Activated T-cell treated with anti-CD3 and anti-CD28 coated beads for 4 hours (primary cell): ENCODE measurements around the gene CISD1.

Experiments used
- DNase-seq: peaks from one replicate; pipeline ENCODE4 v3.0.0-alpha.2; 2020

The CISD1 gene

GRCh38 chr10:58316874-58317273 lies 47.9 kb downstream of the CISD1 start:
- DNase-seq = no peak

GRCh38 chr10:58318346-58318745 lies 49.4 kb downstream of the CISD1 start:
- no peak for DNase-seq

GRCh38 chr10:58319599-58319998 lies 50.6 kb downstream of the CISD1 start:
- DNase-seq = no peak

- DNase-seq = no peak
Measured at GRCh38 chr10:58320351-58321049, 51.5 kb downstream of the CISD1 start.

- no peak for DNase-seq
Measured at GRCh38 chr10:58322072-58322834, 53.3 kb downstream of the CISD1 start.

GRCh38 chr10:58322835-58323209 lies 53.9 kb downstream of the CISD1 start:
- DNase-seq = no peak

GRCh38 chr10:58326967-58327381 lies 58.0 kb downstream of the CISD1 start:
- no peak for DNase-seq

GRCh38 chr10:58328233-58328632 lies 59.3 kb downstream of the CISD1 start:
- no peak for DNase-seq

- no peak for DNase-seq
Measured at GRCh38 chr10:58330431-58330830, 61.5 kb downstream of the CISD1 start.

GRCh38 chr10:58331646-58332045 lies 62.7 kb downstream of the CISD1 start:
- no peak for DNase-seq

GRCh38 chr10:58334817-58335305 lies 65.9 kb downstream of the CISD1 start, which contains the start of gene UBE2D1:
Gene UBE2D1 (plus strand): TSS chr10:58335006. CDS start chr10:58335202, 196 bp downstream.
- peak; percentile 76 for DNase-seq

- peak; percentile 9 for DNase-seq
Measured at GRCh38 chr10:58335306-58336005, 66.5 kb downstream of the CISD1 start.

GRCh38 chr10:58336242-58336641 lies 67.3 kb downstream of the CISD1 start:
- no peak for DNase-seq
